ENCODE measurements around the gene UNC45B. TPM values are rescaled to one million over a fixed set of nuclear protein-coding genes. Genes with fewer than 3 reads are reported as not detected.

UNC45B gene
- total RNA-seq, 4 donors from 2014 or later = not detected

- TF ChIP-seq CTCF (IDR thresholded peaks at IDR 0.05; ENCODE audit: low read depth) = no peak
Measured at GRCh38 chr17:35175638-35176415, 28.2 kb downstream of the UNC45B start.

GRCh38 chr17:35176897-35177296 is 29.3 kb downstream of the UNC45B start:
- no peak for TF ChIP-seq CTCF (IDR thresholded peaks at IDR 0.05; ENCODE audit: low read depth)

- TF ChIP-seq CTCF (IDR thresholded peaks at IDR 0.05; ENCODE audit: low read depth) = no peak
Measured at GRCh38 chr17:35183332-35183731, 35.7 kb downstream of the UNC45B start.

- no peak for TF ChIP-seq CTCF (IDR thresholded peaks at IDR 0.05; ENCODE audit: low read depth)
Measured at GRCh38 chr17:35184274-35184673, 36.7 kb downstream of the UNC45B start.

GRCh38 chr17:35185849-35186248 is 38.2 kb downstream of the UNC45B start:
- TF ChIP-seq CTCF (IDR thresholded peaks at IDR 0.05; ENCODE audit: low read depth) = no peak

- no peak for TF ChIP-seq CTCF (IDR thresholded peaks at IDR 0.05; ENCODE audit: low read depth)
Measured at GRCh38 chr17:35187481-35187880, 39.9 kb downstream of the UNC45B start.

- no peak for TF ChIP-seq CTCF (IDR thresholded peaks at IDR 0.05; ENCODE audit: low read depth)
Measured at GRCh38 chr17:35188111-35188510, 40.5 kb downstream of the UNC45B start.

All from subcutaneous adipose tissue (tissue), 4 donors.